ENCODE measurements around the gene ARHGEF10L. TPM values are rescaled to one million over a fixed set of nuclear protein-coding genes. Genes with fewer than 3 reads are reported as not detected.
A peak's percentile ranks its signal among the peaks of the same experiment; 100 is the strongest.

Gene ARHGEF10L
- polyA plus RNA-seq, 1 donor, result 23.2 TPM

DNA sequence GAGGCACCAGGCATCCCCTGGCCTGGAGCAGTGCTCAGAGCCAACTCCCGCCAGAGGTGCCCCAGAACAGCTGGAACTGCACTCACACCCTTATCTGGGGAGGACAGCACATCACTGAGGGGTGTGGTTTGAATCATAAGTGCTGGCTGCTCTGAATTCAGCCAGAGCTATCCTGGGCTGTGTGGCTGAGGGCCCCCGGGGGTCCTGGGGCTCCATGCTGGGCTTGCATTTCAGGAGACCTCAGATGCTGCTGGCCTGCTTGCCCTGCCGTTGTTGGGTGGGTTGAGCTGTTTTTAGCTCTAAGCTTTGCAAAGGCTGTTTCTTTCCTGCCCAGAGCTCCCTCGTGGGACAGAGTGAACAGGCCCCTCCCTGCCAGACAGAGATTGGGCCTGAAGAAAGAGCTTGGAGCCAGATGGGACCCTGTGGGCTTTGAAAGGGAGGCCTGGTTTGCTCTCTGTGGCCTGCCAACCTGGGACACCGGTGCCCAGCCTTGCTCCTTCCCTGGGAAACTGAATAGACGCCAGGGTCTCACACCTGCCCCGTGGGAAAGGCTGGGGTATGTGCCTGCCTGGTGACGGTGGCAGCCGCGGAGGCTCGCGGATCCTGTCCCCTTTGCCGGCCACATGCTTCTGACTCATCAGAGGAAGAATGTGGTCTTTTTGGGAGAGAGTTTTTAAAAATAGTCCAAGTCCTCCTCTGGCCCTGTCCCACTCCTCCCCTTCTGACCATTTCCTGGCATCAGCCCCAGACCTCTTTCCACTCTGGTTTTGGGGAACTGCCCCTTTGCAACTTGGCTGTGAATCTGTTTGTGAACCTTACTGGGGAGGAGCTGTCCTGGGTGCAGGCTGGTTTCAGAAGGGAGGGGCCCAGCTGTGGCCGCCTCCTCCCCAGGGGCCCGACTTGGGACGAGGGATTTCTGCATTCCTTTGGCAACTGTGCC is 30.0 kb downstream of the ARHGEF10L start:
- peak; percentile 50 for DNase-seq (ENCODE audit: low read depth)

DNA sequence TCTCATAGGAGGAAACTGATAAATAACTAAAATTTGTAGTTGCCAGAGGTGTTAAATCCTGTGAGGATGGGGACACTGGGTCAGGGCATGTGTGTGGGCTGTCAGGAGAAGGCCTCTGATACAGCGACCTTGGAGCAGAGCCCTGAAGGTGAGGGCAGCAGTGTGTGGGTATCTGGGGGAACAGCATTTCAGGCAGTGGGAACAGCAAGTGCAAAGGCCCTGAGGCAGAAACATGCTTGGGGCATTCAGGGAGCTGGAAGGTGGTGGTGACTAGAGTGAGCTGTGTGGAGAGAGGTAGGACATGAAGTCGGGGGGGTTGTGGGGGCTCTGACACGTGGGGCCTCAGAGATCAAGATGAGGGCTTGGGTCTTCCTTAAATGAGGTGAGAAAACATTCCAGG is 30.7 kb downstream of the ARHGEF10L start:
- no peak for DNase-seq (ENCODE audit: low read depth)

DNA sequence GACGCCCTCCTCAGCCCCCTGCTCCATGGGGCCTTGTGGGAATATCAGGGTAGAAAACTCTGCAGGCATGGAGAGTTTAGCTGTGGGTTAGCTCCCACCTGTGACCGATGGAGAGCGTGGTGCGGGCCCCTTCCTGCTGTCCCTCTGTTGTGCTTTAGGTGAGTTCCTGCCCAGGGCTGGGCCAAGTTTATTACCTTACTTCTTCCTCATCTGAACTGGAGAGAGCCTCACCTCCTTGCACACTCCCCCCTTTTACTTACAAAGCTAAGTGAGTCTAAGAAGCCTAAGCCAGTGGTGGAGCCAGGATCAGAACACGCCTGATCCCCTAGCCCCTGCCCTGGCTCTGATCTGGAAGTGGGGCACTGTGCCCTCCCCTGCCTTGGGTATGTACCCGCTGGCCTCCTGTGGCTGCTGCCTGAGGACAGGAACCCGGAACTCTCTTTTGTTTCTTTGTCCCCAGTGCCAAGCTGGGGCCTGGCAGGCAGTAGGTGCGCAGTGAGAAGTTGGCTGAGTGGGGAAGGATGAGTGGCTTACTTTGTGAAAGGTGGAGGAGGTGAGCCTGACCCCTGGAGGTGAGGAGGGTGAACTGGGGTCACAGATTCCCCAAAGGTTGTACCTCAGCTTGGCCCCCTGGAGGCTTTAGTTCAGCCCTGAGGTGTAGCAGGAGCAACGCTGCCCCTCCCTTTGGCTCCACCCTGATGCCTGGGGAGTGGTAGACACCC is 32.9 kb downstream of the ARHGEF10L start:
- no peak for DNase-seq (ENCODE audit: low read depth)

DNA sequence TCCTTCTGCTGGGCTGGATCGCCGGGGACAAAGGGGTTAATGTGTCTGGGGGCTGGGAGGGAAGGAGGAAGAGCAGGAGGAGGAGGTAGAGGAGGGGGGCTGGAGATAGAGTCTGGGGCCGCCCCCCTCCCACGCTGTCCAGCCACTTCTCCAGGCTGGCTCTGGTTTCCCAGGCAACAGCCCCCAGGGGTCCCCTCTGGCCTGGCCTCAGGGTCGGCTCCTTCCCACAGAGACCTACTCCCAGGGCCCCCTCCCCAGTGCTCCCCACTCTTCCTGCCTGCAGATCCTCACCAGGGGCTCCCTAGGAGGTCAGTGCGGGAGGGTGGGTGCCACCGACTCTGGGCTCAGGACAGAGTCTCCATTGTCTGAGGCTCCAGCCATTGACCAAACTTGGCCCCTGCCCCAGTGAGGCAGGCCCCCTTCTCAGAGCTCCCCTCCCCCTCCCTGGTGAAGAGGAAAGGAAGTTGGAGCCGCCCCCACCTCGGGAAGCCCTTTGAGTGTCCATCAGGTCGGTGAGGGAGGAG is 34.1 kb downstream of the ARHGEF10L start:
- no peak for DNase-seq (ENCODE audit: low read depth)

DNA sequence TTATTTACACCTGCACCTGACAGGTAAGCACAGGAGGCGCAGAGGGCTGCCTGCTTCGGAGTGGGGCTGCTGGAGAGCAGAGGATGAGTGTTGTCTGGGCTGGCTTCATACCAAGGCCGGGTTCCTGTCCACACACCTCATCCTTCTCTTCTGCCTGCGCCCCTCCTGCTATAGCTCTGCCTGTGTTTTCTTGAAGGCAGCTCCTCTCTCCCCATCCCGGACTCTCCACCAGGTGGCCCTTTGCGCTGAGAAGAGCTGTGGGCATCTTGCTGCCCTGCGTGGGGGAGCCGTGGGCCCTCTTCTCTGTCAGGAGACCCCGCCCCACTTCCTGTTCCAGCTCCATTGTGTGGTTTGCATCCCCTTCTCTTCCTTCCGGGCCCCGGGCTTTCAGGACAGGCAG is 35.0 kb downstream of the ARHGEF10L start:
- DNase-seq (ENCODE audit: low read depth), result no peak

DNA sequence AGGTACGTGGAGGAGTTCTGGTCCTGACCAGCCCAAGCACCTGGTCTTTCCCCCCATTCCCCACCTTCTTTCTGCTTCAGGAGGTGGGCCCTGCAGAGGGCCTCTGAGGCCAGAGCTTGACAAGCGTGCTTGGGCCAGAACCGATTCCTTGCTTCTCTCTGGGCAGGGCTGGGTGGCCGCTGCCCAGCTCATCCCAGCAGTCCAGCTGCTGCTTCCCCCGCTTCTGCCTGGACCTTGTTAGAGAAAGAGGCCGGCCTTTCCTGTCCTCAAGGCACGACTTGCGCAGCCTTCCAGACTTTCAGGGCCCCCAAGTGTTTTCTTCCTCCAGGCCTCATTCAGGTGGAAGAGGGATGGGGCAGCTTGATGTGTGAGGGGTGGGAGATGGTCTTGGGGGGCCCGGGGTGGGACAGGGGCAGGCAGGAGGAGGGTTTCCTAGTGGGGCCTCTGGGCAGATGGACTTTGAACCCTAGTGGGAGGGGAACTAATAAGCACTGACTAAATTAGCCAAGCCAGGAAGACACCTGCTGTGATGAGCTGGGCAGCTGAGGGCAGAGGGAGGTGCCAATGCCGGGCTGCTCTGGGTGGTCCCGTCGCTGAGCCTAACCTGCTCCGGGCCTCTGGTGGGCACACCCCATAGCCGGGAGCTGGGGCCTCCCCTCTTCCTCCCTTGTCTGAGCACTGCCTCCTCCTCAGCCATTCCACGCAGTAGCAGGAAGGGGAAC is 36.5 kb downstream of the ARHGEF10L start:
- DNase-seq (ENCODE audit: low read depth), result no peak

DNA sequence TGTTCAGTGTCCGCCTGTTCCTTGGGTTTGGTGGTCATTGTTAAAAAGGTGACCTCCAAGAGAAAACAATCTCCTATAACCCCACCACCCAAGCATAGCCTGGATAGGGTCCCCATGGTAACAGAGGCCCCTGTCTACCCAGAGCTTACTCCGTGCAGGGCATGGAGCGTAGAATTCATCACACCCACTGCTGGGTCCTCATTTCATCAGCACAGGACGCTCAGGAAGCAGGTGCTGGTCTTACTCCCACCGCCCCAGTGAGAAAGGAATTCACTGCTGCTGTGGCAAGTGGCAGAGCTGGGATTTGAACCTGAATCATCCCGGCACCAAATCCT is 37.0 kb downstream of the ARHGEF10L start:
- no peak for DNase-seq (ENCODE audit: low read depth)

DNA sequence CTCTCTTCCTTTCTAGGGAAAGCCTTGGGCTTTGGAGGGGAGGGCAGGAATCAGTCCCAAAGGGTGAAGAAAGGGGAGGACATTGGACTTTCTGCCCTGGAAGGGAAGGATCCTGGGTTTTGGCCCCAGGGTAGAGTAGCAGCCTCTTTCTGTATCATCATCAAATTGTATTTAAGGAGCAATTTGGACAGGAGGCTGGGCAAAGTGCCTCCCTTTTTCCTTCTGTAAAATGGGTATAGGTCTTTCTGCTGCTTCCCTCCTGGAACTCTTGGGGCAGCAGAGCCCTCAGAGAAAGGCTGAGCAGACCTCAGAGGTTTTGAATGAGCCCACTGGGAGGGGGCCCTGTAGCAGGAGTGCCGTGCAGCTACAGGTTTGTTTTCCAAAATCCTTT is 38.4 kb downstream of the ARHGEF10L start:
- no peak for DNase-seq (ENCODE audit: low read depth)

DNA sequence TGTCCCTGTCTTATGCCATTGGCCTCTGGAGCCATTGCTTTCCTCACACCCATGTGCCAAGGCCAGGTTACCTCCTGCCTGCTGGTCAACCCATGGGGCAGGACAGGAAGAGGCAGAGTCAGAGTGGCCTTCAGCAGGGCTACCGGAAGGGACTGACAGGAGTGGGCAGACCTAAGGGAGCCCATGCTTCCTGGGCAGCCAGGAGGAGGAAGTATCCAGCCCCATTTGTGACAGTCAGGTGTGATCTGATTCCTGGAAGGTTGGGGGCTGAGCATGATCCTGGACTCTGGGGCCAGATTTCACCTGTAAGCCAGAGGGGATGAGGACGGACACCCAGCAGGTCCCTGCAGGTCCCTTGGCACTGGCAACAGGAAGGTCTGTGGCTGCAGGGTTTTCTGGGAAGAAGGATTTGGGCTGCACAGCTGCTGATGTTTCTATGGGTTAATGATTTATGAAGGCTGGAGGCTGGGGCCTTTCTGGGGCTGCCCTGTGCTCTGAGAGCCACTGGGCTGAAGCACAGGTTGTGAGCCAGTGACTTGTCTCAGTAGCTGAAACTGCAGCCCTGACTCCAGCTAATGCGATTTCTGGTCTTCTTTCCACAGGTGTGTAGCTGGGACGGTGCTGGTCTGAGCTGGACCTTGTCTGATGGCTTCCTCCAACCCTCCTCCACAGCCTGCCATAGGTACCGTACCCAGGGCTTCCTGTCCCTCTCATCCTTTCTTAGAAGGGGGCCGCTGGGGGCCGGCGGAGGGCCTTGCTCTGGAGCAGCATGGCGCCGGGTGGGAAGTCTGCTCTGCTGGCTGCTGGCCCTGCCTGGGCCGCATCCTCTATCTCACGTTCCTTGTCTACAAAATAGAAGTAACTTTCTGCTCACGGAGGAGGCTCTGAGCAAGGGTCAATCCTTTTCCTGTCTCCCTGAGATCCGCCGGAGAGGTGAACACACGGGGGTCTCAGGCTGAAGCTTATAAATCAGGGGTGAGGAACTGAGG is 40.7 kb downstream of the ARHGEF10L start:
- DNase-seq (ENCODE audit: low read depth), result no peak

DNA sequence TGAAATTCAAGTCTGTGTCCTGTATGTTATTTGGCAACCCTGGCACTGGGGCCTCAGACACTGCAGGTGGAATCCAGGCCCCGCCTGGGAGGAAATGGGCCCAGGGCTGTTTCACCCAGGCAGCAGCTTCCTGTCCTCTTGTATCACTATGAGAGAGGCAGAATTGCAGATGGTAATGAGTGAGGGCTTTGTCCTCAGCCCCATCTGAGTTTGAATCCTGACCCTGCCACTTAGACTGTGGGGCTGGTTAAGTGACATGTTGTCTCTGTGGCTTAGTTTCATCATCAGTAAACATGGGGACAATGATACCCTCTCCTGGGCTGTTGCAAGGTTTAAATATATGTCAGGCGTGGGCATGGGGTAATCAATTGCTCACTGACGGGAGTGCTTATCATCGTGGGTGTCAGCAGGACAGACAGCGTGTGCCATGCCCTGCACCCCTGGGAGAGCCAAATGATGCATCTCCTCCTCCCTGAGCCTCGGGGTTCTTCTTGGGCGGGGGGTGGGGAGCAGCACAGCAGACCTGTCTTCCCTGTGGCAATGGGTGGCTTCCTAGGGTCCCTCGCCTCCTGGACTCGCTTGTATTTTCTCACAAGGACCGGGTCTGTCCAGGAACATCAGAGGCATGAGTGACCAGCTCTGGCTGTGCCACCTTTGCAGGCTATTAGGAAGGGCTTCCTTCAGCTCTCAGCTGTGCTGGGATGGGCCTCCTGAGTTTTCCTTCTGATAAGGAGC is 42.1 kb downstream of the ARHGEF10L start:
- no peak for DNase-seq (ENCODE audit: low read depth)

DNA sequence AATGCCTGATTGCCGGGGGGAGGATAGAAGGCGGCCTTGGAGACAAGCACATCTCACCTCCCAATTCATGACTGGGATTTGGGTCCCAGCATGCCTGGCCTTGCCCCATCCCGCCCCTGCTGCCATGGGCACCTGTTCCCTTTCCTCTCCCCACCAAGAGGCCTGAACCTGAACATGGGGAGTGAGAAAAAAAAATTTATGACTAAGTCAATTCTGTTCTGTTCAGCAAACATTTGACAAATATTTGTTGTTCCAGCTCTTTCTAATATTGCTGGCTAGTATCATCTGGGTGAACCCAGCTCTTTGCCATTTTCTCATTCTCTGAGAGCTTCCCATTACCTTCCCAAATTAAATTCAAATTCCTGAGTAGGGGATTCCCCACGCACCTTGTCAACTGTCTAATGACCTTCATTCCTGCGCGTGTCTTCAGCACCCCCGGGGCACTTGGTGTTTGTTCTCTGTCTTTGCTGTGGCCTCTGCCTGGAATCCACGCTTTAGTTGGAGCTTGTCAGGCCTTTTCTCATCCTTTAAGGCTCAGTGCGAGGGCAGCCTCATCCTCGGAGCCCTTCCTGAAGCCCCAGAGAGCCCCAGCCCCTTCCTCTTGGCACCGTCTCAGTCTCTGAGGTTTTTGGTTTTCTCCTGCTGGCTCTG is 42.8 kb downstream of the ARHGEF10L start:
- no peak for DNase-seq (ENCODE audit: low read depth)

DNA sequence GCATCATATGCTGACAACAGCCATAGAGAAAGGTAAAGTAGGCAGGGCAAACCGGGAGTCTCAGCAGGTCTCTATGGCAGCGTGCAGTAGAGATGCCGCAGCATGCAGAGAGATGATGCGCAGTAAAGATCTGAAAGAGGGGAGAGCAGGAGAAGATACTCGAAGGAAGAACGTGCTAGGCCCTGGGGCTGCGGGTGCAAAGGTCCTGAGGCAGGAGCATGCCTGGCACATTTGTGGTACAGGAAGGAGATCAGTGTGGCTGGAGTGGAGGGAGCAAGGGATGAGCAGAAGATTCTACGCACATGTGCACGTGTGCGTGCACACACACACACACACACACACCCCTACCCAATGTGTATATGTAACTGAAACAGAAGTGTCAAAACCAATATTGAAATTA is 45.0 kb downstream of the ARHGEF10L start:
- no peak for DNase-seq (ENCODE audit: low read depth)

DNA sequence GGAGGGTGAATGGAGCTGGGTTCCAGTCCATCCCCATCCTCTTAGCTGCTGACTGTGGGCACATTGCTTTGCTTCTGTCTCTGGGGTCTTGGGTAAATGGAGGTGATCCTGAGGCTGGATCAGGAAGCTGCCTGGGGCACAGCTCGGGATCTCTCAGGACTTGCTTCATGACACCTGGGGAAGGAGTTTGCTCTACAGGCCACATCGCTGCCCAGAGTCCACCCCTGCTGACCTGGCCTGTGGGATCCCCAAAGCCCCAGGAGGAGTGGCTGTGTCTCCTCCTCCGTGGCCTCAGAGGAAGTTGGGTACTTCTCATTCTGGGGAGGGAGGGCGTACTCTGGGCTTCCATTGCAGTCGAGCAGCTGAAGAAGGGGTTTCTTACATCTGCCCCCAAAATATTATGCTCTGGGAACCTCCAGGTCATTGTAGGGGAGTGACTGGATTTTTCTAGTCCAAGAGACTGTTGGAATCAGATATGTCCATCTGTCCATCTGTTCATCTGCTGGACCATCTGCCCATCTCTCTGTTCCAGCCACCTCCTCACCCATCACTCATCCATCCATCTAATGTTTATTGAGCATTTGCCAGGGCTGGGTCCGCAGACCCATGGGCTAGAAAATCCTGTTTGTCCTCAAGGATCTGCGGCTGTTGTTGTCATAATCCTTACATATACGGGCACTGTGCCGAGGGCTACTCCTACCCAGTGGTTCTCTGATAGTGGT is 45.9 kb downstream of the ARHGEF10L start:
- no peak for DNase-seq (ENCODE audit: low read depth)

DNA sequence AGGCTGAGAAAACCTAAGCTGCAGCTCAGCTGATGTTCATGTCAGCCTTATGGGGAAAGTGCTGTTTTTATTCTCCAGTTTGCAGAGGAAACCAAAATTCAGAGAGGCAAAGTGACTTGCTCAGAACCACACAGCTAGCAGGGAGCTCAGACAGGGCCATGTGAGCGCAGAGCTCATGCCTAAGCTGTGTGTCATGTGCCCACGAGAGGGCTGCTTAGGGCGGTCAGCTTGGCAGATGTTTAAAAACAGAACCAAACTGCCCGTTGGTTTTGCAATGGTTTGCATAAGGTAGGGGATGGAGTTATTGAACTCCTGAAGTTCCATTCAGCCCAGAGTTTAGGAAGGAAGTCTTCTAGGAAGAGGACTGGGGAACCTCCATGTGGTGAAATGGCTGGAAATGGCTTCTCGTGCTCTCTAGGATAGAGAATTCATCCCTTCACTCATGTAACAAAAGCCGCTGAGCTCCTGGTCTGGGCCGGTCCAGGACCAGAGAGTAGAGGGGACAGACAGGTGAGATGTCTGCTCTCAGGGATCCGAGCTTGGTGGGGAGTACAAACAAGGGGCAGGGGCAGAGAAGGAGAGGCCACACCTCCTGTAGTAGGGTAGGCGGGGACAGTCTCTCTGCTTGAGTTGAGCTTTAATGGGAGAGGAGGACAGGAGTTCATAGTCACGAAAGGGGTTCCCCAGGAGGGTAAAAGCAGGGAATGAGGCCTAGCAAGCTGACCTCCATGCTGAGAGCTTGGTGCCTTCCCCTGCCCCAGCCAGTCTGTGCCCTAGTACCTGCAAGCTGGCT is 46.9 kb downstream of the ARHGEF10L start:
- no peak for DNase-seq (ENCODE audit: low read depth)

DNA sequence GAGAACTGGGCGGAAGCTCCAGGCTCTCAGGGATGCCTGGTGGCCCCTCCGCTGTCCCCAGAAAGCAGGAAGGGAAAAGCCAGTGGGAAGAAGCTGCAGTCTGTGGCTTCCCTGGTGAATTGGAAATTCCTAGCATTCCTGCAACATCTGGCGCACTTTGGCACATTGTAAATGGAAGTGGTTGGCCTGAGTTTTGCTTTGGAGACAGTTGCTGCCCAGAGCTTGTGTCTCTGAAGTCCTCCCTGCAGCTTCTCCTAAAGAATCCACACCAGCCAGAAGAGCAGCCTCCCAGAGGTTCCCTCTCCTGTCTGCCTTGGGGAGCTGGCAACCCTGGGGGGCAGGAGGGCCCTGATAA is 48.2 kb downstream of the ARHGEF10L start:
- DNase-seq (ENCODE audit: low read depth), result no peak

DNA sequence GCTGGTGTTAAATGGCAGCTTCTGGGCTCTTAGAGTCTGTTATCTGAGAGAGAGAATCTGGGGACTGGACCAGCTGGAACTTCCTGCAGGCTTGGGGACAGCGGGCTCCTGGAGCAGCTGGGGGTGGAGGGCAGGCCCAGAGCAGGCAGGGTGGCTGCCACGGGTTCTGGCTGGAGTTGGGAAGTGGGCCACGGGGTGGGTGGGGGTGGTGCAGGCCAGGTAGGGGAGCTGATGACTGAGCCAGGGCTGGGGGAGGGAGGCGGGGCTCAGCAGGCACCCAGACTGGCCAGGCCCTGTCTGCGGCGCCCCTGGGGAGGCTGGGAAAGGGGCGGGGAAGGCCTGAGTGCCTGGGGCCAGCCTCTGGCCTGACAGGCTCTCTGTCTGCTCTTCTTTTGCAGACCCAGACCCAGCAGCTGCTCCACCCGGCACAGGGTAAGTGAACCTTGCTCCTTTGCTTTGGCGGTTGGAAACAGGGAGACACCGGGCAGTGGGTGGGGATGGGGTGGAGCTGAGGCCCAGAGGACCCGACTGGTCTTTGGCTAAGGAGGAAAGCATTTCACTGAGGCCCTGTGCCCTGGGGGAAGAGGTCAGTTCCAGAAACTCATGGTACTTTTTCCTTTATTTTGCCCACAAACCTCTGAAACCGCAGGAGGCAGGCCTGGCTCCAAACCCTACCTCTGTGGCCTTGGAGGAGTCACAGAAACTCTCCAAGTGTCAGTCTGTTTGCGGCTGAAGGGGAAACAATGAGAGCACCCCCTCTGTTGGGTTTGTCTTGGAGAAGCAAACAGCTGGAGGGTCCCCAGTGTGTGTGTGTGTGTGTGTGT is 48.8 kb downstream of the ARHGEF10L start:
- DNase-seq (ENCODE audit: low read depth), result no peak

DNA sequence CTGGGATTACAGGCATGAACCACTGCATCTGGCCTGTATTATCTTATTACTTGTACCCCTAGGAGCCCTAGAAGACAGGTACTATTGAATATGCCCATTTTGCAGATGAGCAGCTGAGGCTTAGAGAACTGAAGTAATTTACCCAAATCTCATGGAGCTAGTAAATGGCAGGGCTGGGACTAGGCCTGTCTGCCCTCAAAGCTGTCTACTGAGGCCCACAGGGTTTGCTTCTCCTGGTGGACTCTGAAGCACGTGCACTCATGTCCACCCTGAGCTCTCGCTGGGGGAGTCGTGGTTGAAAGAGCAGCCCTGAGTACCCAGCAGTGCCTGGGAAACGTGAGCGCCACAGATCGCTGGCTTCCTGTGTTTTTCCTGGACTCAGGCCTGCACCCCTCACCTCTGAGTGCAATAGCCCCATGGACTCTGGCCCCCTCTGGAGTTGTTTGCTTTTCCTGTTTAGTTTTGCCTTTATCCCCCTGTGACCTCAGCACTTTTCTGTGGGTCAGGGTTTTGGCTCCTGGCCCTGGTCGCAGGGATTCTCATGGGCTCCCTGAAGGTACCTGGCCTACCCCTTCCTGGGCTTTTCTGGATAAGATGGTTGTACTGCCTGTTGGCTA is 52.4 kb downstream of the ARHGEF10L start:
- DNase-seq (ENCODE audit: low read depth), result no peak
